ENCODE measurements around the gene PAQR4.

The PAQR4 gene

GRCh38 chr16:3007957-3008689 is 39.0 kb downstream of the PAQR4 start:
- peak; percentile 26 for DNase-seq

- DNase-seq = no peak
These were observed 39.5 kb downstream of the PAQR4 start for GRCh38 chr16:3008690-3009037.

GRCh38 chr16:3009568-3010390 is 40.6 kb downstream of the PAQR4 start:
- DNase-seq = no peak

- no peak for DNase-seq
These were observed 41.4 kb downstream of the PAQR4 start for GRCh38 chr16:3010510-3010909.

GRCh38 chr16:3012246-3012645 is 43.1 kb downstream of the PAQR4 start:
- no peak for DNase-seq

GRCh38 chr16:3012828-3013420 is 43.8 kb downstream of the PAQR4 start, which contains the start of gene CLDN9:
CLDN9 (plus strand) TSS chr16:3012923; CDS start chr16:3013363, 440 bp downstream.
- no peak for DNase-seq

GRCh38 chr16:3013491-3013951 is 44.4 kb downstream of the PAQR4 start:
- DNase-seq = no peak

- no peak for DNase-seq
These were observed 45.0 kb downstream of the PAQR4 start for GRCh38 chr16:3013998-3014690.

- DNase-seq = no peak
These were observed 45.8 kb downstream of the PAQR4 start for GRCh38 chr16:3014971-3015370.

GRCh38 chr16:3015865-3016521 is 46.8 kb downstream of the PAQR4 start:
- no peak for DNase-seq

- no peak for DNase-seq
These were observed 48.2 kb downstream of the PAQR4 start for GRCh38 chr16:3017344-3017743.

GRCh38 chr16:3017794-3018506 is 48.8 kb downstream of the PAQR4 start, which contains the start of gene CLDN6:
CLDN6 (minus strand) TSS chr16:3018183; CDS start chr16:3016021, 2,162 bp downstream.
- peak; percentile 18 for DNase-seq

- DNase-seq = no peak
These were observed 50.6 kb downstream of the PAQR4 start for GRCh38 chr16:3019594-3020246.

GRCh38 chr16:3020247-3020603 is 51.1 kb downstream of the PAQR4 start, which contains the start of gene TNFRSF12A:
TNFRSF12A (plus strand) TSS chr16:3020368; CDS start chr16:3020398, 30 bp downstream.
- DNase-seq = peak; percentile 69

GRCh38 chr16:3020604-3021448 is 51.7 kb downstream of the PAQR4 start:
- peak; percentile 65 for DNase-seq

GRCh38 chr16:3021449-3022207 is 52.5 kb downstream of the PAQR4 start:
- DNase-seq = peak; percentile 81

GRCh38 chr16:3022208-3022683 is 53.1 kb downstream of the PAQR4 start:
- peak; percentile 93 for DNase-seq

GRCh38 chr16:3022684-3023414 is 53.7 kb downstream of the PAQR4 start:
- peak; percentile 7 for DNase-seq
